G401 (cell line): ENCODE results near the gene MAN2A1. TPM values are rescaled to one million over a fixed set of nuclear protein-coding genes. Genes with fewer than 3 reads are reported as not detected.
"Not testable (repeated sequence)": the region's sequence is repeated elsewhere in the genome, so short reads cannot be mapped to it uniquely, and the experiment has no call there.

Source experiments
- DNase-seq: peaks from one replicate; pipeline ENCODE4 v3.0.0-alpha.2; 2015; ENCODE audit warnings: low spot score
- in situ Hi-C: cut with HindIII; loops from 2 replicates; pipeline ENCODE4 v1.10.0; 2016; ENCODE audit warnings: low sequenced_read_pairs, mixed read lengths
- total RNA-seq: library from RNA; depleted of rRNA; stranded (reverse); fragments of >200 nt; shearing (Covaris generic); gene quantifications from 2 replicates; pipeline ENCODE4 v1.2.3, GENCODE V29; 2014

Gene MAN2A1
- total RNA-seq, 1 experiment from 2014 or later = 21.5 TPM

- in situ Hi-C loops = no loop called here
- no peak for DNase-seq
Measured at GRCh38 chr5:109743041-109743531, 53.4 kb downstream of the MAN2A1 start.

- no peak for DNase-seq
Measured at GRCh38 chr5:109743770-109744212, 54.1 kb downstream of the MAN2A1 start.

GRCh38 chr5:109744261-109744660 is 54.5 kb downstream of the MAN2A1 start:
- in situ Hi-C loops = no loop called here
- DNase-seq = no peak

More at GRCh38 chr5:109743770-109744212, 54.1 kb downstream of the MAN2A1 start:
- in situ Hi-C loops = no loop called here

GRCh38 chr5:109748546-109748945 is 58.8 kb downstream of the MAN2A1 start:
- no peak for DNase-seq
- in situ Hi-C loops = no loop called here

- in situ Hi-C loops = no loop called here
- no peak for DNase-seq
Measured at GRCh38 chr5:109750463-109750862, 60.7 kb downstream of the MAN2A1 start.

- in situ Hi-C loops = no loop called here
- no peak for DNase-seq
Measured at GRCh38 chr5:109753279-109753678, 63.6 kb downstream of the MAN2A1 start.

- in situ Hi-C loops = no loop called here
- DNase-seq = no peak
Measured at GRCh38 chr5:109754319-109754718, 64.6 kb downstream of the MAN2A1 start.

- in situ Hi-C loops = no loop called here
- DNase-seq = no peak
Measured at GRCh38 chr5:109755761-109756160, 66.0 kb downstream of the MAN2A1 start.

- in situ Hi-C loops = no loop called here
- no peak for DNase-seq
Measured at GRCh38 chr5:109756543-109757185, 66.9 kb downstream of the MAN2A1 start.

- DNase-seq = no peak
- in situ Hi-C loops = no loop called here
Measured at GRCh38 chr5:109757490-109757889, 67.8 kb downstream of the MAN2A1 start.

GRCh38 chr5:109759306-109759705 is 69.6 kb downstream of the MAN2A1 start:
- DNase-seq = no peak
- in situ Hi-C loops = no loop called here

- DNase-seq, in situ Hi-C loops: not testable (repeated sequence)
Measured at GRCh38 chr5:109760130-109760529, 70.4 kb downstream of the MAN2A1 start.

GRCh38 chr5:109762821-109763220 is 73.1 kb downstream of the MAN2A1 start:
- in situ Hi-C loops = no loop called here
- no peak for DNase-seq

GRCh38 chr5:109767184-109767995 is 77.7 kb downstream of the MAN2A1 start:
- DNase-seq = no peak
- in situ Hi-C loops = no loop called here

- no peak for DNase-seq
- in situ Hi-C loops = no loop called here
Measured at GRCh38 chr5:109767997-109768396, 78.3 kb downstream of the MAN2A1 start.

GRCh38 chr5:109769597-109770291 is 80.0 kb downstream of the MAN2A1 start:
- no peak for DNase-seq
- in situ Hi-C loops = no loop called here

- in situ Hi-C loops = no loop called here
- no peak for DNase-seq
Measured at GRCh38 chr5:109775130-109775529, 85.4 kb downstream of the MAN2A1 start.

GRCh38 chr5:109779036-109779735 is 89.5 kb downstream of the MAN2A1 start:
- no peak for DNase-seq
- in situ Hi-C loops = no loop called here

- in situ Hi-C loops = no loop called here
- no peak for DNase-seq
Measured at GRCh38 chr5:109784687-109785086, 95.0 kb downstream of the MAN2A1 start.
